Right lobe of liver (tissue), 6 donors: Measurements from ENCODE around the gene MAP9. TPM values are rescaled to one million over a fixed set of nuclear protein-coding genes. Genes with fewer than 3 reads are reported as not detected.
"Not testable (repeated sequence)": the region's sequence is repeated elsewhere in the genome, so short reads cannot be mapped to it uniquely, and the experiment has no call there.

Source experiments
- ATAC-seq, 4 donors: fragments of 200-7000 bp; cut with Tn5 transposase; one replicate each; pipeline ENCODE4 v1.9.1; 2020; ENCODE audit warnings: mild to moderate bottlenecking in 4 of 4, moderate library complexity in 4 of 4
- DNase-seq, 3 donors: peaks; one replicate each; pipeline ENCODE4 v3.0.0-alpha.2; 2020
- H3K27ac ChIP-seq, 3 donors: fragments of 200-600 bp; one replicate each; pipeline ENCODE4 v1.8.0; 2022
- H3K27me3 ChIP-seq, 2 donors: fragments of 200-600 bp; one replicate each; pipeline ENCODE4 v1.8.0; 2022
- H3K36me3 ChIP-seq, 4 donors: fragments of 200-600 bp; sonication (generic) in 1 of 4; one replicate each; pipeline versions ENCODE4 v1.5.1 to v1.8.0; 2017 to 2022; ENCODE audit warnings: control low read depth in 1 of 4
- H3K4me1 ChIP-seq, 4 donors: fragments of 200-600 bp; sonication (generic) in 1 of 4; one replicate each; pipeline versions ENCODE4 v1.5.1 to v1.8.0; 2017 to 2022; ENCODE audit warnings: control low read depth in 1 of 4
- H3K4me3 ChIP-seq, 3 donors: fragments of 200-600 bp; one replicate each; pipeline ENCODE4 v1.8.0; 2022
- H3K9me3 ChIP-seq, 4 donors: fragments of 200-600 bp; sonication (generic) in 1 of 4; one replicate each; pipeline versions ENCODE4 v1.5.1 to v1.8.0; 2017 to 2022; ENCODE audit warnings: control low read depth in 1 of 4
- CTCF ChIP-seq, 4 donors: fragments of 200-600 bp in 3 of 4; fragments of 450-650 bp in 1 of 4; IDR thresholded peaks; one replicate each; pipeline versions ENCODE4 v1.5.1 to v1.8.0; 2016 to 2022; ENCODE audit warnings: antibody characterized with exemption in 4 of 4, mild to moderate bottlenecking in 2 of 4
- POLR2A ChIP-seq: fragments of 450-650 bp; IDR thresholded peaks from one replicate; pipeline ENCODE4 v1.6.1; 2017; ENCODE audit warnings: antibody characterized with exemption, mild to moderate bottlenecking
- WGBS: methylation state at CpG from one replicate; pipeline ENCODE4 v1.1.6; 2018; ENCODE audit warnings: low coverage, low lambda C conversion rate; ENCODE audit not compliant: insufficient coverage; ENCODE audit errors: missing lambda C conversion rate; 5-methylcytosine and 5-hydroxymethylcytosine counted together
- intact Hi-C, 2 donors: fragments of 100-400 bp; cut with DNase I; formaldehyde crosslinking; loops; one replicate each; pipeline versions ENCODE4 v1.11.2 to v1.14.1; 2022
- long read RNA-seq: library from polyadenylated mRNA; unstranded; transcript quantifications from one replicate; pipeline ENCODE4 v2.0.0, GENCODE V29; 2019
- total RNA-seq, 6 experiments: library from RNA; depleted of rRNA in 2 of 6; stranded (reverse); fragments of >200 nt in 2 of 6; fragmentation: NEBNext Ultra II Directional in 3 of 6; extraction: Animal tissue kit (Norgen Biotek cat#: 25700) in 3 of 6; gene quantifications; one replicate each; pipeline versions ENCODE4 v1.1.0 to v1.2.4, GENCODE V29; 2016 to 2023
- donor health status: DM: no; HTN: yes; CAD: no.
- donor health status: DM: no; HTN: no; CAD: no.
- donor health status: DM: no; HTN: no; CAD: no.
- donor health status: DM: no; HTN: yes; CAD: no.
- donor health status: DM: no; HTN: yes; CAD: no.

MAP9 gene
- 1 to 10 TPM in 1 of 6 experiments, under 1 TPM in 5; 0.15 to 1.1 (median 0.49) TPM for total RNA-seq
- long read RNA-seq, result 0 reads

- TF ChIP-seq CTCF (IDR thresholded peaks at IDR 0.05), result no peak
- TF ChIP-seq POLR2A, result no peak
- ATAC-seq (peak; percentile 88 to 93 (median 90)), DNase-seq (peak; percentile 64 to 81 (median 74))
- WGBS, result 20% methylated on average over 18 of the region's 66 CpGs
- H3K4me3 ChIP-seq, result peak within 1 kb of the TSS; percentile 44 to 52 (median 47)
- H3K36me3 ChIP-seq, result no peaks in the 10 kb centered on the region
- H3K9me3 ChIP-seq, result no peaks in the 10 kb centered on the region
- peaks cover 6 to 9% of the 10 kb centered on the region in 2 donors for H3K27me3 ChIP-seq
- intact Hi-C loops, result no loop called here
- H3K27ac ChIP-seq, result no peak within 1 kb of the TSS
- H3K4me1 ChIP-seq, result peaks cover 0 to 14% (median 0%) of the 10 kb centered on the region in 4 donors
Observed at GRCh38 chr4:155376387-155377268, at the start of gene MAP9. TSS of gene MAP9 (minus strand) at chr4:155376965. CDS start at chr4:155375850, 1,115 bp downstream.

DNA sequence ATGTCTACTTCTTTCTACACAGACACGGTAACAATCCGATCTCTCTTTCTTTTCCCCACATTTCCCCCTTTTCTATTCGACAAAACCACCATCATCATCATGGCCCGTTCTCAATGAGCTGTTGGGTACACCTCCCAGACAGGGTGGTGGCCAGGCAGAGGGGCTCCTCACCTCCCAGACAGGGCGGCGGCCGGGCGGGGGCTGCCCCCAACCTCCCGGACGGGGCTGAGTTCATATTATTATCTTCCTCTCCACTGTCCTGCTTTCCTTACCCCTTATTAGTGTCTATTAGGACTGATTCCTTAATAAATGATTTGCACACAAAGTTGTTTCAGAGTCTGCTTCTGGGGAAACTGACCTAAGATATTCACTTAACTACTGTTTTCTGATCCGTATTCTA lies 48.0 kb upstream of the MAP9 start:
- WGBS, result 48% methylated on average over 8 of the region's 11 CpGs
- H3K9me3 ChIP-seq, H3K36me3 ChIP-seq, ATAC-seq, H3K27me3 ChIP-seq, H3K27ac ChIP-seq, H3K4me1 ChIP-seq, H3K4me3 ChIP-seq, DNase-seq, intact Hi-C loops: not testable (repeated sequence)

- H3K4me1 ChIP-seq, result no peaks in the 10 kb centered on the region
- no peaks in the 10 kb centered on the region for H3K27me3 ChIP-seq
- ATAC-seq (no peak), DNase-seq (no peak)
- no peak overlapping the region for H3K27ac ChIP-seq
- no peaks in the 10 kb centered on the region for H3K9me3 ChIP-seq
- intact Hi-C loops, result no loop called here
- TF ChIP-seq CTCF (IDR thresholded peaks at IDR 0.05) (no peak), POLR2A (no peak)
- WGBS, result 85% methylated on average over 1 of the region's 1 CpG
- H3K36me3 ChIP-seq, result no peaks in the 10 kb centered on the region
- H3K4me3 ChIP-seq, result no peak overlapping the region
Observed at GRCh38 chr4:155423671-155424070, 46.9 kb upstream of the MAP9 start.

GRCh38 chr4:155419266-155419665 lies 42.5 kb upstream of the MAP9 start:
- Histone ChIP-seq H3K36me3 (no peaks in the 10 kb centered on the region), H3K27me3 (no peaks in the 10 kb centered on the region), H3K4me1 (no peaks in the 10 kb centered on the region), H3K4me3 (no peak overlapping the region), H3K27ac (no peak overlapping the region), H3K9me3 (no peaks in the 10 kb centered on the region)
- ATAC-seq, result no peak
- 87% methylated on average over 4 of the region's 4 CpGs for WGBS
- no peak for TF ChIP-seq CTCF (IDR thresholded peaks at IDR 0.05)
- no peak for TF ChIP-seq POLR2A
- intact Hi-C loops, result no loop called here
- no peak for DNase-seq

DNA sequence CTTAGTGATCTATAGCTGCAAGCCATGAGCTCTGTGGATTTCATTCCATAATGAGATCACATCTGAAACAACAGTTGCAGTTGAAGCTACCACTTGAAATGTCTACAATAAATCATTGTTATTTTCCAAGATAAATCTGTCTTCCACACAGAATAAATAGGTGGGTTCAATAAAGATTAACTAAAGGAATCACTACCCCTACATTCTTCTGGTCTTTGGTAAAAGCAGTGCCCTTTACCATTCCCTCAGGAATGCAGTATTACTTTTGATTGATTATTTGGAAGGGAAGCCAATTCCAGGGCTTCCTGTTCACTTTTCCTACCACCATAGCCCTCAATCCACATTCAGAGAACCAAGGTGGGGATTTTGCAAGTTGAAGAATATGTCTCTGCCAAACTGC lies 38.9 kb upstream of the MAP9 start:
- ATAC-seq (no peak), DNase-seq (no peak)
- no peak overlapping the region for H3K4me3 ChIP-seq
- no peaks in the 10 kb centered on the region for H3K36me3 ChIP-seq
- TF ChIP-seq CTCF (IDR thresholded peaks at IDR 0.05), result no peak
- TF ChIP-seq POLR2A, result no peak
- H3K4me1 ChIP-seq, result no peaks in the 10 kb centered on the region
- intact Hi-C loops, result no loop called here
- no peak overlapping the region for H3K27ac ChIP-seq
- no peaks in the 10 kb centered on the region for H3K27me3 ChIP-seq
- H3K9me3 ChIP-seq, result no peaks in the 10 kb centered on the region
